Parathyroid adenoma (tissue), 2 donors: ENCODE results near the gene SEH1L.

Experiments
- H2AFZ ChIP-seq: fragments of 300-600 bp; sonication (generic); one replicate; pipeline ENCODE4 v1.7.0; 2017; ENCODE audit warnings: antibody characterized with exemption, mild to moderate bottlenecking
- H3K27ac ChIP-seq: fragments of 300-600 bp; sonication (generic); one replicate; pipeline ENCODE4 v1.7.0; 2017
- H3K27me3 ChIP-seq: fragments of 300-600 bp; sonication (generic); one replicate; pipeline ENCODE4 v1.7.0; 2017; ENCODE audit warnings: low read length; ENCODE audit not compliant: control insufficient read depth, insufficient read depth
- H3K36me3 ChIP-seq: fragments of 300-600 bp; sonication (generic); one replicate; pipeline ENCODE4 v1.7.0; 2017; ENCODE audit warnings: low read length; ENCODE audit not compliant: control insufficient read depth, insufficient read depth
- H3K4me1 ChIP-seq: fragments of 300-600 bp; sonication (generic); one replicate; pipeline ENCODE4 v1.7.0; 2017; ENCODE audit warnings: control low read depth
- H3K4me2 ChIP-seq: fragments of 300-600 bp; sonication (generic); one replicate; pipeline ENCODE4 v1.7.0; 2017; ENCODE audit warnings: low read length
- H3K4me3 ChIP-seq: fragments of 300-600 bp; sonication (generic); one replicate; pipeline ENCODE4 v1.7.0; 2017; ENCODE audit warnings: low read depth, low read length
- H3K79me2 ChIP-seq: fragments of 300-600 bp; sonication (generic); one replicate; pipeline ENCODE4 v1.7.0; 2017; ENCODE audit warnings: control low read depth
- H3K9ac ChIP-seq: fragments of 300-600 bp; sonication (generic); one replicate; pipeline ENCODE4 v1.7.0; 2017; ENCODE audit warnings: mild to moderate bottlenecking
- H3K9me3 ChIP-seq: fragments of 300-600 bp; sonication (generic); one replicate; pipeline ENCODE4 v1.7.0; 2017; ENCODE audit warnings: low read length; ENCODE audit not compliant: control insufficient read depth
- TF ChIP-seq, protein P1 (sequence below): fragments of 300-600 bp; sonication (generic); IDR thresholded peaks from one replicate; pipeline ENCODE4 v1.7.0; 2017; ENCODE audit warnings: antibody characterized with exemption, mild to moderate bottlenecking
- donor health status: primary hyperparathyroidism.

The SEH1L gene

DNA sequence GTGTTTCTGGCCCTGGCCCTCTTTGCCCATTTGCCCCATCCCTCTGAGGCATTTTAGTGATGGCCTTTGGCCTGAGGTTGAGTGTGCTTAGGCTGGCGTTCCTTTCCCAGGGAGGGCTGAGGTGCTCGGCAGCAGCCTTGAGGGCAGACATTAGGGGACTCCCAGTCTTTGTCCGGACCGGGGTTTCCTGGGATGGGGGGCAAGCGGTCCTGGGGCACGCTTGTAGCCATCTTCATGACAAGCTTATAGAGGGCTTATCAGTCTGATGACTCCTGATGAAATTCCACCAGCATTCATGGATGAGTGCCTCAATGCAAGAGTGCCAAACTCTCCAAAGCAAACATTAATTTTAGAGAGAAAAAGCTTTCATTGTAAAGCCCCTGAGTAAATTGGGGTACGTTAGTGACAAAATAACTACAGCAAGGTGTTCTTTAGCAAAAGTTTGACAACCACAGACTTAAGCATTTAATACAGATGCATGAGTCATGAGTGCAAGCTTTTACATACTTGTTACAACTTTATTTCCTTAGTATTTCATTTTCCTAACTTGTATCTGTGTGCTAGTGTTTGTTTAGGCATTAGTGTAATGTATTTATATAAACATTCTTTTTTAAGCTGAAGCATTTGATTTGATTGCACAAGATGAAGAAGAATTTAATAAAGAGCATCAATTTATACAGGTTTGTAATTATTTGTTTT is 89.0 kb downstream of the SEH1L start:
- Histone ChIP-seq H3K36me3 (no peaks in the 10 kb centered on the region), H3K4me1 (no peaks in the 10 kb centered on the region), H3K79me2 (peaks cover under 1% of the 10 kb centered on the region), H2AFZ (no peak overlapping the region), H3K9me3 (no peaks in the 10 kb centered on the region), H3K27ac (no peak overlapping the region), H3K4me3 (no peak overlapping the region), H3K4me2 (no peak overlapping the region), H3K27me3 (no peaks in the 10 kb centered on the region), H3K9ac (no peak overlapping the region)
- TF ChIP-seq, protein P1, sequence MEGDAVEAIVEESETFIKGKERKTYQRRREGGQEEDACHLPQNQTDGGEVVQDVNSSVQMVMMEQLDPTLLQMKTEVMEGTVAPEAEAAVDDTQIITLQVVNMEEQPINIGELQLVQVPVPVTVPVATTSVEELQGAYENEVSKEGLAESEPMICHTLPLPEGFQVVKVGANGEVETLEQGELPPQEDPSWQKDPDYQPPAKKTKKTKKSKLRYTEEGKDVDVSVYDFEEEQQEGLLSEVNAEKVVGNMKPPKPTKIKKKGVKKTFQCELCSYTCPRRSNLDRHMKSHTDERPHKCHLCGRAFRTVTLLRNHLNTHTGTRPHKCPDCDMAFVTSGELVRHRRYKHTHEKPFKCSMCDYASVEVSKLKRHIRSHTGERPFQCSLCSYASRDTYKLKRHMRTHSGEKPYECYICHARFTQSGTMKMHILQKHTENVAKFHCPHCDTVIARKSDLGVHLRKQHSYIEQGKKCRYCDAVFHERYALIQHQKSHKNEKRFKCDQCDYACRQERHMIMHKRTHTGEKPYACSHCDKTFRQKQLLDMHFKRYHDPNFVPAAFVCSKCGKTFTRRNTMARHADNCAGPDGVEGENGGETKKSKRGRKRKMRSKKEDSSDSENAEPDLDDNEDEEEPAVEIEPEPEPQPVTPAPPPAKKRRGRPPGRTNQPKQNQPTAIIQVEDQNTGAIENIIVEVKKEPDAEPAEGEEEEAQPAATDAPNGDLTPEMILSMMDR, result no peak
